Psoas muscle (tissue), 8 donors: ENCODE measurements around the gene LZTS3. TPM values are rescaled to one million over a fixed set of nuclear protein-coding genes. Genes with fewer than 3 reads are reported as not detected.
A peak's percentile ranks its signal among the peaks of the same experiment; 100 is the strongest.

Experiments used
- ATAC-seq, 4 donors: fragments of 200-7000 bp; cut with Tn5 transposase; one replicate each; pipeline ENCODE4 v1.9.1; 2020; ENCODE audit warnings: moderate library complexity in 3 of 4, mild to moderate bottlenecking in 2 of 4
- DNase-seq, 2 donors: peaks; one replicate each; pipeline ENCODE4 v3.0.0-alpha.2; 2020
- H3K27ac ChIP-seq: fragments of 200-600 bp; one replicate; pipeline ENCODE4 v1.8.0; 2022
- H3K27me3 ChIP-seq, 3 donors: fragments of 200-600 bp in 1 of 3; one replicate each; pipeline versions ENCODE4 v1.6.1 to v1.8.0; 2013 to 2022; ENCODE audit warnings: low read length in 2 of 3, mild to moderate bottlenecking in 2 of 3, moderate library complexity in 1 of 3; ENCODE audit not compliant: insufficient read depth in 3 of 3
- H3K36me3 ChIP-seq, 2 donors: fragments of 200-600 bp in 1 of 2; one replicate each; pipeline versions ENCODE4 v1.6.1 to v1.8.0; 2013 to 2022; ENCODE audit warnings: low read depth in 1 of 2, mild to moderate bottlenecking in 1 of 2, moderate library complexity in 1 of 2; ENCODE audit not compliant: insufficient read depth in 1 of 2
- H3K4me1 ChIP-seq: fragments of 200-600 bp; one replicate; pipeline ENCODE4 v1.8.0; 2022
- H3K4me3 ChIP-seq: fragments of 200-600 bp; one replicate; pipeline ENCODE4 v1.8.0; 2022; ENCODE audit warnings: mild to moderate bottlenecking
- H3K9me3 ChIP-seq: fragments of 200-600 bp; one replicate; pipeline ENCODE4 v1.8.0; 2022
- CTCF ChIP-seq: fragments of 200-600 bp; IDR thresholded peaks from one replicate; pipeline ENCODE4 v1.8.0; 2022; ENCODE audit warnings: antibody characterized with exemption
- WGBS, 3 donors: extraction: QIAGEN DNeasy Blood & Tissue Kit; methylation state at CpG; one replicate each; pipeline versions ENCODE4 v1.1.6 to v1.1.7; 2013; 5-methylcytosine and 5-hydroxymethylcytosine counted together
- intact Hi-C, 2 donors: fragments of 100-400 bp; cut with DNase I; formaldehyde crosslinking; loops; one replicate each; pipeline versions ENCODE4 v1.11.0 to v1.14.2; 2022
- polyA plus RNA-seq, 3 donors: library from polyadenylated mRNA; stranded (reverse); fragments of 200-250 nt; gene quantifications; one replicate each; pipeline ENCODE4 v1.2.3, GENCODE V29; 2013
- total RNA-seq, 4 donors: library from RNA; stranded (reverse); fragmentation: NEBNext Ultra II Directional in 2 of 4; extraction: Animal tissue kit (Norgen Biotek cat#: 25700) in 2 of 4; gene quantifications; one replicate each; pipeline versions ENCODE4 v1.2.1 to v1.2.4, GENCODE V29; 2021 to 2023
- donor health status: healthy with polysubstance abuse.
- donor health status: DM: no; HTN: no; CAD: no; lungs with moderate emphysema.
- donor health status: Bipolar disorder and iron deficiency.
- donor health status: healthy.
- donor health status: DM: yes; HTN: yes; CAD: no.
- donor health status: DM: no; HTN: no; CAD: no.
- donor health status: DM: no; HTN: no; CAD: no.
- donor health status: DM: yes; HTN: yes; CAD: no.

The LZTS3 gene
- total and polyA plus RNA-seq, 7 donors = 4.1 to 13.7 (median 7.9) TPM

GRCh38 chr20:3173610-3174441, 477 bp upstream of the LZTS3 start:
- Histone ChIP-seq H3K9me3 (no peaks in the 10 kb centered on the region), H3K4me1 (peaks cover 17% of the 10 kb centered on the region), H3K36me3 (peaks cover 0 to 3% of the 10 kb centered on the region in 2 donors), H3K27me3 (no peaks in the 10 kb centered on the region), H3K27ac (peak overlapping the region; percentile 79), H3K4me3 (peak overlapping the region; percentile 81)
- peak; percentile 32 for TF ChIP-seq CTCF
- WGBS, 3 donors = 1% methylated on average over 75 to 84 of the region's 84 CpGs
- ATAC-seq (peak; percentile 93 to 96 (median 94)), DNase-seq (peak; percentile 91 to 94)
- intact Hi-C loops = no loop called here

DNA sequence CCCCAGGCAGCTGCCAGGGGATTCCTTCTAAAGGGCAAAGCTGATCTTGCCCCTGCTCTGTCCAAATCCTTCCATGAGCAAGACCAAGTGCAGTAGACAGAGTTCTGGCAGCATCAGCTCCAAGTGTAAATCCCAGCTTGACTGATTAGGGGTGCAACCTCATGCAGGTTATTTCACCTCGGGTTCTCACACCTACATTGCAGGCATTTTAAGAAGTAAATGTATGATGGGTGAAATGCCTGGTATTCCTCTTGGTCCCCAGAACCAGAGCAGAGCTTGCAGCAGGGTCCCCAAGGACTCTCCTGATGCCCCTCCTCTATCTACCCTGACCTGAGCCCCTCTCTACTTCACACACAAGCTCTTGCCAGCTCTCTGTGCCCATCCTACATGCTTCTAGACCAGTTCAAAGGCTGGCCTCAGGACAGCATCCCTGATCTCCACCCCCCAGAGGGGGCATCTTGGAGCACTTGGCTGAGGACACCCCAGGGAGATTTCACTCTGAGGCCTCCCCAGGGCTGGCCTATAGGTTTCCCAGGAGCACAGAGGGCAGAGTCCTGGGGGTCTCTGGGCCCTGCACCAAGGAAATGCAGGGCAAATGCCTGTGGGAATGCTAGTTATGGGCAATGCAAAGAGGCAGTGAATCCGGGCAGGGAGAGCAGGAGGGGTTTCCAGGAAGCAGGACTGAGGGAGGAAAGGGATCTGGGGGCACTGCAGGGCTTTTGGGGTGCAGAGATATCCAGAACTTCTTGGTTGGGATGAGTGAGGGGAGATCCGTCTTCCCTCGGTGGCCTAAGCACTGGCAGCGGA, 1.0 kb downstream of the LZTS3 start:
- intact Hi-C loops = no loop called here
- WGBS, 3 donors = 32 to 36% (median 36%) methylated on average over 4 to 5 of the region's 5 CpGs
- DNase-seq = peak in 1 of 2 donors; percentile 28
- Histone ChIP-seq H3K4me3 (peak overlapping the region; percentile 81), H3K27ac (no peak overlapping the region), H3K36me3 (no peaks in the 10 kb centered on the region), H3K27me3 (no peaks in the 10 kb centered on the region), H3K9me3 (no peaks in the 10 kb centered on the region), H3K4me1 (peaks cover 17% of the 10 kb centered on the region)
- no peak for TF ChIP-seq CTCF
- no peak for ATAC-seq

- Histone ChIP-seq H3K27ac (no peak overlapping the region), H3K4me3 (no peak overlapping the region), H3K4me1 (peaks cover 17% of the 10 kb centered on the region), H3K36me3 (no peaks in the 10 kb centered on the region), H3K9me3 (no peaks in the 10 kb centered on the region), H3K27me3 (no peaks in the 10 kb centered on the region)
- 75 to 87% (median 83%) methylated on average over 14 of the region's 14 CpGs for WGBS, 3 donors
- intact Hi-C loops = no loop called here
- ATAC-seq (no peak), DNase-seq (peak in 1 of 2 donors; percentile 25)
- TF ChIP-seq CTCF = no peak
Measured at GRCh38 chr20:3171391-3172125, 1.8 kb downstream of the LZTS3 start.

DNA sequence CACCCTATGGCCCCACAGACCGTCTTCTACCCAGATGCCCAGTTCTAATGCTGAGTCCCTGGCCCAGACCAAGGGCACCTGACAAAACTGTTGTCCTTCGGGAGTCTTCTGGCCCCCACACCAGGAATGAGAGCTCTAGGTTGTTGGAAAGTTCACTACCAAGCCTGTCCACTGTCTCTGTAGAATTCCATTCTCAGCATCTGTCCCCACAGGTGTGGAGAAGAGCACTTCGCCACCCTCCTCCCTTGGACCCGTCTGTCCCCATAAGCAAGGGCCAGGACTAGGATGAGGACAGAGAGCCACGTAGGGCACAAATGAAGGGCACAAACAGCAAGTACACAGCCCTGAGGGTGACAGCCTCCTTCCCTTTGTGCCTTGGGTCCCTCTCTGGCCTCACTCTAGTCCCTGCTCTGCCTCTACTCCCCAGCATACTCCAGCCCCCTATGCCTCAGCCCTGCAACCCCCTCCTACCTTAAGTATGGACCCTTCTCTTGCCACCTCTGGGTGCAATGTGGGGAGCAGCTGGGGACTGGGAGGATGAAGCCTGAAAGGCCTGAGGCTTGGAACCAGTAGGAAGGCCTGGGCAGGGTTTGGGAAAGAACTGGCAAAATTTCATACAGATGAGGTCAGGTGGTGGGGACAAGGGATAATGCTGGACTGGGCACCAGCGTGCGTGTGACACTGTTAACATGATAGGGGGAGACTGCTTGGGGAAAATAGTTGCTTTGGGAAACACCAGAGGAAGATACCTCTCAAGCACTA, 4.3 kb downstream of the LZTS3 start:
- WGBS, 3 donors = 72 to 89% (median 72%) methylated on average over 7 of the region's 7 CpGs
- no peak overlapping the region for H3K4me3 ChIP-seq
- no peak overlapping the region for H3K27ac ChIP-seq
- no peaks in the 10 kb centered on the region for H3K27me3 ChIP-seq
- TF ChIP-seq CTCF = no peak
- intact Hi-C loops = no loop called here
- no peaks in the 10 kb centered on the region for H3K9me3 ChIP-seq
- DNase-seq (no peak), ATAC-seq (no peak)
- no peaks in the 10 kb centered on the region for H3K36me3 ChIP-seq
- H3K4me1 ChIP-seq = peaks cover 4% of the 10 kb centered on the region
